GM21619 (cell line): ENCODE measurements around the gene SHMT2.
"Not testable (repeated sequence)": the region's sequence is repeated elsewhere in the genome, so short reads cannot be mapped to it uniquely, and the experiment has no call there.

Experiments used
- ATAC-seq: cut with Tn5 transposase; IDR thresholded peaks from one replicate; pipeline ENCODE4 v1.9.1; 2021; ENCODE audit not compliant: unreplicated experiment

The SHMT2 gene

GRCh38 chr12:57261428-57261865 lies 31.9 kb downstream of the SHMT2 start:
- no peak for ATAC-seq

DNA sequence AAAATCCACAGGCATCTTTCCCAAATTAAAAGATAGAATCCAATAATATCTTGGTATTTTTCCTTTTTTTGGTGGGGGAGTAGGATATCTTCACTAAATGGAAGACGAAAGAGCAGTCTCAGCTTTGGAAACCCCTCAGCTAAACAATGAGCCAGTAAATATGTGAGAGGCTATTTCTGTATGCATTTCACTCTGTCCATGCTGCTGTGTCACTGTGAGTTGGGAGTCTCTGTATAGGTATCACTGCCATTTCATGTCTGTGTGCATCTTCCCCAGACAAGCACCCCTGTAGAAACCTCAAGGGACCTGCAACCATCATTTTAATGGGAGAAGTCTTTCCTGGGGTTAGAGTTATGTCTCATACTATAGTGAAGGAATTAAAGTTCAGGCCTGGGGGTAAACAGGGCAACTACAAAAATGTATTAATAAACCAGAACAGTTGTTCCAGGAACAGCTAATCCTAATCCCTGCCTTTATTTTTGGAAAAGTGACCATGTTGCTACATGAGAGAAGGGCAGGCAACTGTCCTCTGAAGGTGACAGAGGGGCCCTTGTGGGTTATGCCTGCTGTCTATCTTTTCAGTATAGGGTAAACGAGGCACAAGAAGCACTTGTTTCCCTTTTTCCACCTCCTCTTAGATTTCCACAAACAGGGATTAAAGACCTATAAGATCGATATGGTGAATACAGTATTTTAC lies 32.8 kb downstream of the SHMT2 start:
- ATAC-seq: no peak

DNA sequence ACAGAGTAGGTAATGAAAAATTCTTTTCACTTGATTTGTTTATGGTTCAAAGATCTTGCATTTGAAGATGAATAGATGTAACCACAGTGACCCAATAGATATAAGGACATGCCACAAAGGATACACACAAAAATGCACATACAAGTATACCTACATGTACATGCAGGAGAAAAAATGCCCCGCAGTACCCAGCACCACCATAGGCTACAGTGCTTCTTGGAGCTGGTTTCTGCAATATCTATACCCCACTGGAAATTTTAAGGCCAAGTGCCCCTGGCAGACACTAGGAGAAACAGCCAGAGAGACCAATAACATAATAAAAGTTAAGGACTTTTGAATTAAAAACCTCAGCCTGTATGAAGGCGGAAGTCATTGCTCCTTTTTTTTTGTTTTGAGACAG lies 33.6 kb downstream of the SHMT2 start:
- no peak for ATAC-seq

DNA sequence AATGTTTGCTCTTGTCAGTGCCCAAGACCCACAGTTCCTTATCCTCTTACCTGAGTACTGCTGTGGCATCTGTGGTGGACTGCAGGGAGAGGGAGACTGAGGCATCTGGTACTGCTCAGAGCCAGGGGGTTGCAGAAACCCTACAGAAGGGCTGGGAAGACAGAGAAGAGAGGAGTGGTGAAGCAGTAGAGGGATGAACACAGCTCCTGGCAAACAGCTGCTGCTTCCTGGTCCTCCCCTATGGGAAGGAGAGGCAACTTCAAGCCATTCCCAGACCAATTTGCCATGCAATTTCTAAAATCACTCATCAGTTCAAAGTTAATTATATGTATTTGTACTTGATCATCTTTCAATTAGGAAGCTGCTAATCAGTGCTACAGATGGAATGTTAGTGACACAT lies 37.2 kb downstream of the SHMT2 start:
- ATAC-seq: no peak

GRCh38 chr12:57268264-57268663 lies 38.8 kb downstream of the SHMT2 start:
- ATAC-seq: no peak

DNA sequence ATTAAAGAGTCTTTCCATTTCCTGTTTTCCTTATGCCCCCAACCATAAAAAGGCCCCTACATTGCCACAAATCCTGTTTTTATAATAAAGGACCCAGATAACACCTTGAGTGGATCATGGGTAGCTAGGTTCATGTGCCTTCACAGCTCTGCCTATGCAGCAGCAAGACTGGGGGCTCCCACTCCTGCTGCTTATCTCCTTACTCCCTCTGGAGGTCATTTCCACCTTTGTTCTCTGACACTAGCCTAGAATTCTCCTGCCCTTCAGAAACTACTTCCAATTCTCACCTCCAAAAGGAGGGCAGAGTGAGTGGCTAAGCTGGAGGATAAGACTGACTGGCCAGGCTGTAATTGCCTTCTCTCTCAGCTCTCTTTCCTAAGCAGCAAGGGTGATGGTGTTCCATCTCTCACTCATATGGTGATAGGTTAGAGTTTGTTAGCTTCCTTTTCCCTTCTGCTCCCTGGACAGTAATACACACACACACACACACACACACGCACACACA lies 41.5 kb downstream of the SHMT2 start:
- no peak for ATAC-seq

- ATAC-seq: no peak
Observed at GRCh38 chr12:57272337-57273151, 43.0 kb downstream of the SHMT2 start.

DNA sequence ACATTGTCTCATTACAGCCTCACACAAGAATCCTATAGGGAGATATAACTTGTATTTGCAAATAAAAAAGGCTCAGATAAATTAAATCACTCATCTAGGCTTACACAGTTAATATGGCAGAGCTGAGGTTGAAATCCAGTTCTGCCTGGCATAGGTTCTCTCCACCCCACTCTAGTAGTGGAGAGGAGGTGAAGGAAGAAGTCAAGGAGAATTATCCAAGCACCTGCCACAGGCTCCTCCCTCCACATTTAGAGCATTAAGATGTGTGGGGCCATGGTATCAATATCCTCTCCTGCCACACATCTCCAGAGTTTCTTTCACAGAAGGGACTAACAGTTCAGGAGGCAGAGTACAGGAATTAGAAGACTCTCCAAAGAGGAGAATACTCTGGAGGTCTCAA lies 44.0 kb downstream of the SHMT2 start:
- ATAC-seq: no peak

GRCh38 chr12:57276233-57276632 lies 46.7 kb downstream of the SHMT2 start:
- not testable (repeated sequence) for ATAC-seq

GRCh38 chr12:57276935-57277563 lies 47.5 kb downstream of the SHMT2 start:
- ATAC-seq: no peak

DNA sequence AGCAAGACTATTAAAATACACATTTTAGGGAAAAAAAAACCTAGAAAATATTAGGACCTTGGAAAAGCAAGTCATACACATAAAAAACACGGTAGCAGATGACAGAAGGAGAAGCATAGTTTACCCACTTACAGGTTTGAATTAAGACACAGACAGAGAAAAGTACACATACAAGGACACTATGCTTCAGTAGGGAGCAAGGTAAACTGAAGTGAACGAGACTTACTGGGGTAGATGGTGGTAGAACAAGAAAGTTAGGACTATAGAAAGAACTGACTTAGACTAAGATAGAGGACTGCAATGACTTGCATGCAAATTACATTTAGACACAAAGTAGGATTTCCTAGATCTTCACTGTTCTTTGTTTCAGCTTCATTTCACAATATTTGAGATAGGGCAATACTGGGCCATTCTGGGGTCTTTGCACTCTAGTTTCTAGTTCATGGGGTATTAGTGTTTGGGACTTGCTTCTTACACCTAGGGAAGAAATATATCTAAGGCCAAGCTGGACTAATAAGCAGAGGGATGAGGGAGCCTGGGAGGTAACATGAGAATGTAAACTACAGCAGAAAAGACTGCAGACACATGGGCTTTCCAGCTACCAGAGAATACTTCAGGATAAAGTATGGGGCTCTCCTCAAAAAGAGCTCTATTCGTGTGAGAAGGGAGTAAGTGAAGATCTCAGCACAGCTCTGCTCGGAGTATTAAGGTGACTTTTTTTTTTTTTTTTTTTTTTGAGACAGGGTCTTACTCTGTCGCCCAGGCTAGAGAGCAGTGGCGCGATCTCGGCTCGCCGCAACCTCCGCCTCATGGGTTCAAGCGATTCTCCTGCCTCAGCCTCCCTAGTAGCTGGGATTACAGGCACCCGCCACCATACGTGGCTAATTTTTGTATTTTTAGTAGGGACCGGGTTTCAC lies 49.2 kb downstream of the SHMT2 start:
- no peak for ATAC-seq

DNA sequence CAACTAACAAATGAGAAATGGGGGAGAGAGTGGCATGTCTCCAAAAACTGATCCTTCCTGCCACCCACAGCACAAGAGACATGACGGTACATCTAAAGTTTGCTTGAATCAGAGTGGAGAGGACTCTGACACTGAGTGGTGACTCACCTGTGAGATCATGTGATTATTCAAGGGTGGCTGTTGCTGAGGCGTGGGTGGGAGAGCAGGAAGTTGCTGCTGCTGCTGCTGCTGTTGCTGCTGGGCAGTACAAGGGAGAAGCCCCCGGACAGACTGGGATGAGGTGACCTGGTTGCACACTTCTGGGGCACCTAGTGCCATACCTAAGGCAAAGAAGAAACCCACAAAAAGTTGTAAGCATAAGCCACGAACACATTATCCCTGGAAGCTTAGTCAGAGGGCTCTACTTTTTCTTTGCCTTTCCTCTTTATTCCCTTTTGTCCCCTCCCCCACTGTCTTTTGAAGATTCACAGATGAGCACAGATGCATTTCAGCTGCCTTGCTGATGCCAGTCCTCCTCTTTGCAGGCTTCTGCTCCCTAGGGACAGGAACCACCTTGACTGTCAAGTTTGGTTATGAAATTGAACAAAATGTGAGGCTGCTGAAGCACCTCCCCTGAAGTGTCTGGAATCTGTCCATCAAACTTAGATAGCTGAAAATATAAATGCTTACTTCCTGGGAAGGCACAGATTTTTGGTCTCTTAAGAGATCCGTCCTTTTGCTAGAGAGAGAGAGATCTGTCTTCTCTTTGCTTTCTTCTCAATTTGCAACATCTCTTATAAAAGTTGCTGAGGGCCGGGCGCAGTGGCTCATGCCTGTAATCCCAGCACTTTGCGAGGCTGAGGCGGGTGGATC lies 50.9 kb downstream of the SHMT2 start:
- peak; percentile 92 for ATAC-seq

- ATAC-seq: not testable (repeated sequence)
Observed at GRCh38 chr12:57282073-57282472, 52.6 kb downstream of the SHMT2 start.
